Left ventricle myocardium inferior (tissue), 1 donor: ENCODE results near the gene ARHGAP25. TPM values are rescaled to one million over a fixed set of nuclear protein-coding genes. Genes with fewer than 3 reads are reported as not detected.

Experiments
- DNase-seq: peaks from one replicate; pipeline ENCODE4 v3.0.0-alpha.2; 2020
- H3K27ac ChIP-seq: fragments of 200-600 bp; replicated peaks from 2 replicates; pipeline ENCODE4 v1.8.0; 2021
- H3K27me3 ChIP-seq: fragments of 200-600 bp; 2 replicates; pipeline ENCODE4 v1.8.0; 2021; ENCODE audit warnings: low read depth
- H3K36me3 ChIP-seq: fragments of 200-600 bp; 2 replicates; pipeline ENCODE4 v1.8.0; 2021
- H3K4me1 ChIP-seq: fragments of 200-600 bp; 2 replicates; pipeline ENCODE4 v1.8.0; 2021
- H3K4me3 ChIP-seq: fragments of 200-600 bp; 2 replicates; pipeline ENCODE4 v1.8.0; 2021; ENCODE audit warnings: mild to moderate bottlenecking, moderate library complexity
- H3K9me3 ChIP-seq: fragments of 200-600 bp; replicated peaks from 2 replicates; pipeline ENCODE4 v1.8.0; 2021
- CTCF ChIP-seq: fragments of 200-600 bp; IDR thresholded peaks from 2 replicates; pipeline ENCODE4 v1.8.0; 2021; ENCODE audit warnings: antibody characterized with exemption, mild to moderate bottlenecking, borderline replicate concordance
- intact Hi-C: fragments of 100-400 bp; cut with micrococcal nuclease; formaldehyde crosslinking; loops from one replicate; pipeline ENCODE4 v1.11.0; 2022
- total RNA-seq: library from RNA; stranded (reverse); fragmentation: NEBNext Ultra II Directional; extraction: Animal tissue kit (Norgen Biotek cat#: 25700); gene quantifications from one replicate; pipeline ENCODE4 v1.2.1, GENCODE V29; 2021
- donor health status: DM: no; HTN: yes; CAD: no; lungs with severe emphysema.

ARHGAP25 gene
- total RNA-seq, 1 donor from 2014 or later: 5.3 TPM

DNA sequence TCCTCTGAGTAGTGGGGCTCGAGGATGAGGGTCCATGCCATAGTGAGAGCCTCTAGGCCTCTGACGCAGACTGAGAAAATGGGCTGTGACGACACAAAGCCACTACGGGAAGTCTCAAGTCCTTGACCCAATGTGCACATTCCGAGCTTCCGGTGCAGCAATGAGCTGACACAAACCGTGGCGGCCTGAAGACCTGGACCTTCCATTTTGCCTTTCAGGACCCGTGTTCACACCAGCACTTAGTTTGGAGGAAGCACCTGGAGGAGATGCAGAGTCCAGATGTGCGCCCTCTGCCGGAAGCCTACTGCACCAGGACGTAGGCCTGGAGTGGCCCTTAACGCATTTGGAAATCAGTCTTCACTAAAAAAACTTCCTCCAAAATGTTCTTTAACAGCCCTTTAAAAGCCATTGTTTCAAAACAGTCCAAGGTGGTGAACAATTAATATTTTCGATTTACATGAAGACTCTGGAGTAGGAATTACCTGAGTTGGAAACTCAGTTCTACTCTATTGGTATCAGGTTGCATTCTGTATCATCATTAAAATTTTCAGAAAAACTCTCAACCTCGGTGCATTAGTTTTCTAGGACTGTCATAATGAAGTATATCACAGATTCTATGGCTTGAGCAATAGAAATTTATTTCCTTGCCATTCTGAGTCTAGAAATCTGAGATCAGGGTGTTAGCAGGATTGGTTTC lies 102.7 kb downstream of the ARHGAP25 start:
- intact Hi-C loops: loop anchor here (5.0 kb wide), 1 partner anchor 85 kb away; no protein-coding TSS in a partner anchor
- no peak overlapping the region for H3K4me3 ChIP-seq

DNA sequence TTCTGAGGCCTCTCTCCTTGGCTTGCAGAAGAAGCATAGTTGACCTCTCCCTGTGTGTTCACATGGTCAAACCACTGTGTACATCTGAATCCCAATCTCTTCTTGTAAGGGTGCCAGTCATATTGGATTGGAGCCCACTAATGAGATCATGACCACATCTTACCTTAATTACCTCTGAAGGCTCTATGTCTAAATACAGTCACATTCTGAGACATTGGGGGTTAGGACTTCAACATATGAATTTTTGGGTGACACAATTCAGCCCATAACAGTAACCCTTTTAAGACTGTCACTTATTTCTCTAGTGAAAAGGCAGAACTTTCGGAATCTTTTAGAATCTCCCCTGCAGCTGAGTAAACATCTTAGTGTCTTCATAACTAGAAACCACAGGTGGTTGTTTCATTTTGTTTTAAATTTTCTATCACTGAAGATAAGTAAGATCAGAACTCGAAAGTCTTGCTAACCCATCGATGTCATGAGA lies 103.3 kb downstream of the ARHGAP25 start:
- Histone ChIP-seq H3K27ac (no peak overlapping the region), H3K36me3 (no peaks in the 10 kb centered on the region), H3K27me3 (peaks cover 16% of the 10 kb centered on the region), H3K4me1 (peaks cover 4% of the 10 kb centered on the region), H3K9me3 (no peaks in the 10 kb centered on the region), H3K4me3 (no peak overlapping the region)
- DNase-seq: no peak
- TF ChIP-seq CTCF: no peak
- intact Hi-C loops: loop anchor here (5.0 kb wide), 1 partner anchor 86 kb away; no protein-coding TSS in a partner anchor

More for the DNA sequence above, 102.7 kb downstream of the ARHGAP25 start:
- DNase-seq: peak; percentile 71
- Histone ChIP-seq H3K9me3 (no peaks in the 10 kb centered on the region), H3K4me1 (peaks cover 10% of the 10 kb centered on the region), H3K27me3 (peaks cover 10% of the 10 kb centered on the region), H3K27ac (no peak overlapping the region), H3K36me3 (no peaks in the 10 kb centered on the region)
- TF ChIP-seq CTCF: peak; percentile 74

DNA sequence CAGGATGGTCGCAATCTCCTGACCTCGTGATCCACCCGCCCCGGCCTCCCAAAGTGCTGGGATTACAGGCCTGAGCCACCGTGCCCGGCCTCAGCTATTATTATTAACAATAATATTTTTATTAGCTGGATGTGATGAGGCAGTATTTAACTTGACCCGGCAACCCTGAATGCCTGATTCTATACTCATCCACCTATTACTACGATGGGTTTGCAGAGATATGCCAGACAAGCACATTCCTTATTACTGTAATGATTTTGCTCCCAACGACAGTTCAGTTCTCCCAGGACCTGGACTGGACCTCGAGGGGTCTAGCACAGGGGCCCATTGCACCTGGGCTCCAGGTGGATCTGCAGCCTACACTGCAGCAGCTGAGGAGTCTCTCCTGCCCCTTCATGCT lies 104.0 kb downstream of the ARHGAP25 start:
- intact Hi-C loops: loop anchor here (5.0 kb wide), 1 partner anchor 86 kb away; no protein-coding TSS in a partner anchor
- Histone ChIP-seq H3K27me3 (peaks cover 24% of the 10 kb centered on the region), H3K4me3 (no peak overlapping the region), H3K4me1 (no peaks in the 10 kb centered on the region), H3K27ac (no peak overlapping the region), H3K9me3 (no peaks in the 10 kb centered on the region), H3K36me3 (no peaks in the 10 kb centered on the region)
- no peak for DNase-seq
- no peak for TF ChIP-seq CTCF

GRCh38 chr2:68839260-68839833 lies 104.7 kb downstream of the ARHGAP25 start:
- H3K4me1 ChIP-seq: no peaks in the 10 kb centered on the region
- intact Hi-C loops: loop anchor here (5.0 kb wide), 1 partner anchor 87 kb away; no protein-coding TSS in a partner anchor
- H3K9me3 ChIP-seq: no peaks in the 10 kb centered on the region
- H3K27ac ChIP-seq: no peak overlapping the region
- TF ChIP-seq CTCF: peak; percentile 60
- no peak overlapping the region for H3K4me3 ChIP-seq
- no peaks in the 10 kb centered on the region for H3K36me3 ChIP-seq
- peaks cover 31% of the 10 kb centered on the region for H3K27me3 ChIP-seq
- DNase-seq: no peak

GRCh38 chr2:68845043-68845442 lies 110.4 kb downstream of the ARHGAP25 start:
- Histone ChIP-seq H3K36me3 (no peaks in the 10 kb centered on the region), H3K4me1 (peaks cover 5% of the 10 kb centered on the region), H3K9me3 (no peaks in the 10 kb centered on the region), H3K4me3 (no peak overlapping the region), H3K27me3 (peaks cover 84% of the 10 kb centered on the region), H3K27ac (no peak overlapping the region)
- intact Hi-C loops: no loop called here
- TF ChIP-seq CTCF: no peak
- no peak for DNase-seq
